Kidney tubule cell (primary cell): ENCODE measurements around the gene DROSHA.

ENCODE experiments used
- DNase-seq: peaks from one replicate; pipeline ENCODE4 v3.0.0-alpha.2; 2018; ENCODE audit warnings: low spot score

The DROSHA gene

DNA sequence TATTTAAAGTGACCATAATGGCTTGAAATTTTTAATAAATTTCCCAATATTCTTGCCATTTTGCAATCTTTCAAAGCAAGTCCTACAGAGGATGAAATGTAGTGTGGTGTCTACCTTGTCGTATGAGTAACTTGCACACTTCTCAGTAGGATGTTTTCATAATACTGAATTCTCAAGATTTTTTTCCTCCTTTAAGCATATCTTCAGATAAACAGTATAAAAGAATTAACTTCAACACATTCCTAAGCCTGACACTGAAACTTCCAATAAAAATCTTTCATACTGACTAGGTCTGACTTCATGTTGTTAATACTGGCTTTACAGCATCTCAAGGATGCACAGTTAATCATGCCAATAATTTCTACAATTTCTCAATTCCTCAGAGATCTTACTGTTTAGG lies 62.0 kb downstream of the DROSHA start:
- DNase-seq = no peak

DNA sequence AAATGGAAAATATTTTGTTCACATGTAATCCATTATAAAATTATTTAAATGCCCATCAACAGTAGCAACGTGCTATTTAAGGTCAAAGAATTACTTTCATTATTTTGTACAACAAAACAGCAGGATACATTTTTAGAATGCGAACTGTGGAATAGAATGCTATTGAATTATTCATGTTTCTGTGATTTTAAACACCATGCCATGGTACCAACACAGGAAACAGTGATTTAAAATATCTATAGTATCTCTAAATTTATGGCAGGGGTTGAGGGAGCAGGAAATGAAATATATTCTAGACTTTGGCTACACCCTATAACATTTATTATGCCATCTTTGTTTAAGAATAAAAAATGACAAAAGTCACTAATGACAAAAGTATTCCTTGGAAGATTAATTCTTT lies 62.4 kb downstream of the DROSHA start:
- no peak for DNase-seq

DNA sequence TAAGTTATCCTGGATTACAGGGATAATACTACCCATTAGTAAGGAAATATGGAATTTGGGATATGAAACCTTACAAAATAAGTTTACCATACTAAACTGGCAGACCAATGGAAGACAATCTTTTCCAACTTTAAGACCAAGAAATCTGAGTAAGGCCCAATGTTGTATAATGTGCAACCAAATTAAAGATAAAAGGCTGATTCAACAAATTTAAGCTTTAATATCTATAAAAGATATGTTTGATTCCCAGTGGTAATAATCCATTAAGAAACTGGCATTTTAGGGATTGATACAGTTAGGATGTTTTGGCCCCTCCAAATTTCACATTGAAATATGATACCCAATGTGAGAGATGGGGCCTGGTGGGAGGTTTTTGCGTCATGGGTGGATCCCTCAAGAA lies 66.6 kb downstream of the DROSHA start:
- DNase-seq = no peak

DNA sequence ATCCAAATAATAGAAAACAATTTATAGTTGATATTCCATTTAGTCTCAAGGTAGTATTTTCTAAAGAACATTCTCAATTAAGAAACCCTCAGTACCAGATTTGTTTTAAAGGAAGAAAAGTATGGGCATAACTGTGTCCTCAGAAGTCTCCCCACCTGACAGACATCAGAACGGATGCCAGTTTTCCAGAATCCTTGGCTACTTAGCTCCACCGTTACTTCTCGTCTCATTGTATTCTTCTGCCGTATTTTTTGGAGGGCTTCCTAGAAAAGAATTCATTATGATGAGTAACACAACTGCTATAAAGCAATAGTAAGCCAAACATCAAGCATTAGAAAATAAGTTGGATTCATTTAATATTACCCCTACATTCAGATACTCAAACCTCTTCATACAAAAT lies 67.8 kb downstream of the DROSHA start:
- no peak for DNase-seq

DNA sequence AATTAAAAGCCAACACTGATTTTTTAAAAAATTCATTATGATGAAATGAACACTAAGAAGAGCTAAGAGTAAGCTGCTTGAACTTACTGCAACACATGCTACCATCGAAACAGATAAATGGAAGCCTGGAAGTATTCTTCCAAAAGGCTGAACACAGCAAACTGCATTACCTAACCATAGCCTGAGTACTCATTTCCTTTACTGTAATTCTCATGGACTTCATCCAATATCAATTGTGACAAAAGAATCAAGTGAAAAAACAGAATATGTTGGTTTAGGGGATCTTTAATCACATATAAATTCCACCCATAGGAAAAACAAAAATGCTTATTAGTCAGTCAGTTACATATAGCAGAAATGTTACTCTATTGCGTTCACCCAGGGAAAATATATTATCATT lies 68.5 kb downstream of the DROSHA start:
- no peak for DNase-seq

DNA sequence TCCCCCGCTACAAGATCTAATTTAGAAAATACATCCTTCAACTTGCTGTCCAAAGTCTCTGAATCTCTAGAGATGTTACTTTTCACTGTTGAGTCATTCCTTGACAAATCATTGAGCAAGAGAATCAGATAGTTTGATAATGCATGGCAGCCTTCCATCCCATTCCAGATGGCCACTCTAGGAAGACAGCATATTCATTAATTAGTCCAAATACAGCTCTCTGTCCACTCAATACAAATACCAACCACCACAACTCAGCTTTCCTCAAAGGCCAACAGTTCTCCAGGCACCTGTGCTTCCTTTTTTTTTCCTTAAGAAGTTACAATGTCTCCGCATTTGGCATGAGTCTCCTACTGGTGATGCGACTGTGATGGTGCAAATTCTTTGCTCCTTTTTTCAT lies 72.3 kb downstream of the DROSHA start:
- no peak for DNase-seq

DNA sequence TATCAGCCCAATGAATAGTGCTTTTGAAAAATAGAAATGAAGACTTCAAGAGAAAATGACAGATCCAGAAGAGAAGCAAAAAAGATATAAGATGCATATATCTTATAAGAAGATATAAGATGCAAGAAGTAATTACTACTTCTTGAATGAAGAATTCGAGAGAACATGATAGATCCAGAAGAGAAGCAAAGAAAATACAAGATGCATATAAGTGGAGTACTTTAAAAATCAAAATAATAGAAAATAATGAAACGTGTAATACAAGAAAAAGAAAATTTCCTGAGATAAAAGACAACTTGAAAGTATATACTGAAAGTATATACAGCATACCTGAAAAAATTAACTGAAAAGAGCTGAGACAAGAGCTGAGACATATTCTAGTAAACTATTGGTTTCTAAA lies 76.7 kb downstream of the DROSHA start:
- no peak for DNase-seq

DNA sequence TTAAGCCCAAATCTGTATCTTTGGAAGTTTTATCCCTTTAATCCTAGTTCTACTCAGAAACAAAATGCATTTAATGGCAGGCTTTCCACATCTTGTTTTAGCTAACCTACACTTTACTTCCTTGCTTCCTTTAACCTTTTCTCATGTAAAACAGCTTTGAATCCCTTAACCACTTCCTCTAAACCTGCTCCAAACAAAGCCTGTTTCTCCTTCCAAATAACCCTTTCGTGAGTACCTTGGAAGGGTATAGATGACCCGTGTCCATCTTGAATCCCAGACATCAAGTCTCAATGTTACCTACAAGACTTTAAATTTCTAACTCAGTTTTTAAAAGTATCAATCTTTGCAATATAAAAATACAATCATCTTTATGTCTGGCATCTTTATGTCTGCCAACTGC lies 78.4 kb downstream of the DROSHA start:
- DNase-seq = no peak

DNA sequence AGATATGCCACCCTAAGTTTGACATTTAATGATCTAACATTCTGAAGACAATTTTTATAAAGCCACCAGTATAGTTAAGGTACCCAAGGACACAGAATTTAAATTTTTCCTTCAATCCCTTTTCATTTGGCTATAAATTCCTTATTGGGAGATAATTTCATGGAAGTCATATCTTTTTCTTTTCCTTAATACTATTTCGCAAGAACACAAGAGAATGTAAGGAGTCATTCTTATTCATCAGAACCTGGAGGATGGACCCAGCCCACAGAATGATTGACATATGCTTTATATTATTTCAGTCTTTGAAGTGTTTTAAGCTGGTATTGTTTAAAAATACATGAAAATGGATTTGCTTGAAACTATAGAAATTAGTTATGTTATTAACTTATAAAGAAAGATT lies 79.6 kb downstream of the DROSHA start:
- no peak for DNase-seq

DNA sequence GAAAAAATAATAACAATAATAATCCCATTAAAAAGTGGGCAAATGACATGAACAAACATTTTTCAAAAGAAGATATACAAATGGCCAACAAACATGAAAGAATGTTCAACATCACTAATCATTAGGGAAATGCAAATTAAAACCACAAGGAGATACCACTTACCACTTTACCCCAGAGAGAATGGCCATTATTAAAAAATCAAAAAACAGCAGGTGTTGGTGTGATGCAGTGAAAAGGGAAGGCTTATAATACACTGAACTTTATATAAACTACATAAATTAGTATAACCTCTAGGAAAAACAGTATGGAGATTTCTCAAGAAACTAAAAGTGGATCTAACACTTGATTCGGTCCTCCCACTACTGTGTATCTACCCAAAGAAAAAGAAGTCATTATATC lies 81.9 kb downstream of the DROSHA start:
- no peak for DNase-seq

DNA sequence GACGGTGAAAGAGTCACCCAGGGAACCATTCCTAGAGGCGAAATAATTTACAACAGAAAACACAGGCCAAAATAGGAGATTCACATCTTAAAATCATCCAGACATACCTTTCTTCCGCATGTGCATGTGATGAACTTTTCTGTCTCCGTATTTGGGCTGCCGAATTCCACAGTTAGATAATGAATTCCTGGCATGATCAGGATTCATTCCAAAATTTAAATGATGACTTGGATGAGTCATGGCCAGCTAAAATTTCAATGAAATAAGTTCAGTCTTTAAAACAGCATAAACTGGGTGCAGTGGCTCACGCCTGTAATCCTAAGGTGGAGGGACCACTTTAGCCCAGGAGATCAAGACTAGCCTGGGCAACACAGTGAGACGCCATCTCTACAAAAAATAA lies 82.7 kb downstream of the DROSHA start:
- no peak for DNase-seq

DNA sequence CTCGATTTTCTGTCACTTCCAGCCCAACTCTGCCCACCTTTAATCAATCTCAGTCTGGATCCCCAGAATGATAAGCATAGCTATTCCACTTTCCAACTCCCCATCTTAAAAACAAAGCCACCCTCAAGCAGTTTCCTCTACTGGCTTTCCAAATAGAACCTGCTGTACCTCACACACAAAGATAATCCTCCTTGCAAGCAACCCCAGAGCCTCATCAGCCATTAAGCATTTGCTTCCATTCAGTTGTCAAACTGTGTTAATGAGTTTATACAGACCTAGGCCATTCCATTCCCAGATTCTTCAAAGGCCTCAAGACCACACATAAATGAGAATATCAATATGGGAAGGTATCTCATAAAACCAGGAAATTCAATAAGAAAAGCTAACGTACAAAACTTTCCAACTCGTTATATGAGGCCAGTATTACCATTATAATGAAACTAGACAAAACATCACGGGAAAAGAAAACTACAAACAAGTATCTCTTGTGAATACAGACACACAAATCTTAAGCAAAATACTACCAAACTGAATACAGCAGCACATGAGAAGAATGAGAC lies 86.8 kb downstream of the DROSHA start:
- DNase-seq = no peak

DNA sequence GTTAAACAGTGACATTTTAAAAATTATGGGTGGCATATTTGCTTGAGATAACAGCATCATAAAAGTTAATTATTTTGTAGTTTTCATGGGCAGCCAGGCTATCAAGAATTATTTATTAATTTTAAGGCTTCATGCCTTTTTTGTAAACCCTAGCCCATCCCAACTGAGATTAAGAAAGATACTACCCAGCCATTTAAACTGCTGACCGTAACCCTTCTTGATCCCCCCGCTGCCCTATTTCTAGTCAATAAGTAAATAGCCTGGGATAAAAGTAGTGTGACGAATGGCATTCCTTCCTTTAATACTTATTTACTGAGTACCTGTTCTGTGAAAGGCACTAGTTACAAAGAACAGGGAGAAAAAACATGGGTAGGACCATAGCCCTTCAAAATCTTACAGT lies 88.3 kb downstream of the DROSHA start:
- no peak for DNase-seq

DNA sequence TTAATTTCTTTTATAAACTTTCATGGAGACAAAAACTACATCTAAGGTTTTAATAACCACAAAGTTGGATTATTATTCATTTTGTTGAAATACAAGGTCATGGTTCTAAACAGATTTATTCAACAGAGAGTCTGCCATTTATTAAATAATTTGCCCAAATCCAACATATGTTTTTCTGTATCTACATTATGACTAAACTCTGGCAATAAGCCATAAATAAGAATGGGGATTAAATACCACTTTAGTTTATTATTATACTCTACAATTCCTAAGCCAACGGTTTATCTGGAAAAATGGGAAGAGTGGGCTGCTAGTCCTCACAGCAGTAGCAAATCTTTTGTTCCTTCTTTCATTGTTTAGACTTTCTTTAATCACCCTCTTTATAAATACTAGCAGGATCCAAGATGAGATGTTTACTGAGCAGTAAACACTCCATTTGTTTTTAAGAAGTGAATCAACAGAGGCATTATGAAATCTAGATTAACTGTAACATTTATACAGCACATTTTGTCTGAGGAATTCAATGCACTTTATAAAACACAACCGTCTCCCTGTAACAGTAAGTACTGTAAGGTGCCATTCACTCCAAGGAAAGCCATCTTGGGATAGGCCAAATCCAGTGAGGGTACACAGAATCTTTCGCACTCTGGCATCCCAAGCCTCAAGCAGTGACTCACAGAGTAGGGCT lies 89.7 kb downstream of the DROSHA start:
- DNase-seq = no peak

DNA sequence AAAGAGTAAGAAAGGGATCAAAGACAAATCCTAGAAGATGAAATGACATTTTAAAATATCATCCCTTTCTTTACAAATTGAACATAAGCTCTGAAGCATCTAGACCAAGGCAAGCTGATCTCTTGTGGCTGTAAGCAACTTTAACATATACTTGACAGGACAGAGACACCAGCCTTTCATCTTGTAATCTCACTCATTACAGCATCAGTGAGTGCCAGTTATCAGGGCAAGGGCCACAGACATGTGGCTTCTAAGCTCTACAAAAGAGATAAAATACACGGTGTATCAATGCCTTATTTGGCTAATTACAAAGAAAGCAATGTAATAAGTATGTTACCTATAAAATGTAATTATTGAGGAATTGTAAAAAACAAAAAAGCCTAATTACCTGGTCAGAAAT lies 95.0 kb downstream of the DROSHA start:
- DNase-seq = no peak

DNA sequence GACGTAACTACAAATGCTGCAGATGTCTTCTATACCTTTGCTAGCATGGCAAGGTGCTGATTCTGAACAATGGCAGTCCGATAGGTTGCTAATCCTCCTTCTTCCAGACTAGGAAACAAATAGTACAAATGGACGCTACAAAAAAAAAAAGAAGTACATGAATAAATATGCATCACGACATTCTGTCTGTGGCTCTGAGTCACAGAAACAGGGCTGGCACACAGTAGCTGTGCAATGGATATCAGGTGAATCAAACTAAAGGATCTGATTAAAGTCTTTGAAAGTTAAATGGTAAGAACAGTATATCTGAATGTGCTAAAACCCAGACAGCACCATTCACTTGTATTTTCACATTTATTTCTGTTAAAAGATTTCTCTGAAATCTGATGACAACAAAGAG lies 96.2 kb downstream of the DROSHA start:
- DNase-seq = peak; percentile 41

DNA sequence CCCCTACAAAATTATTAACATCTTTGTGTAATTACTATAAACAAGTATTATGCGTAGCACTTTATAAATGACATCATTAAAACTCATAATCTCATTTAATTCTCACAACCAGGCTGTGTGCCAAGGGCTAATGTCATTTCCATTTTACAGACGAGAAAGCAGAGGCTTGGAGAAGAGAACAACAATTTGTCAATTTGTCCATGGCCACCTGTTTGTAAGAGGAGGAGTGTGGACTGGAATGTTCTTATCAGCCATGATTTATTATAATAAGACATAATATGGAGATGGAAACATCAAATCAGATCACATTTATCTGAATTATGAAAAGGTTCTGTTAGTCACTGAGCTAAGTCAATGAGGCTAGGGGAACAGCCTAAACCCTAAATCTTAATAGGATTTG lies 97.0 kb downstream of the DROSHA start:
- DNase-seq = no peak

DNA sequence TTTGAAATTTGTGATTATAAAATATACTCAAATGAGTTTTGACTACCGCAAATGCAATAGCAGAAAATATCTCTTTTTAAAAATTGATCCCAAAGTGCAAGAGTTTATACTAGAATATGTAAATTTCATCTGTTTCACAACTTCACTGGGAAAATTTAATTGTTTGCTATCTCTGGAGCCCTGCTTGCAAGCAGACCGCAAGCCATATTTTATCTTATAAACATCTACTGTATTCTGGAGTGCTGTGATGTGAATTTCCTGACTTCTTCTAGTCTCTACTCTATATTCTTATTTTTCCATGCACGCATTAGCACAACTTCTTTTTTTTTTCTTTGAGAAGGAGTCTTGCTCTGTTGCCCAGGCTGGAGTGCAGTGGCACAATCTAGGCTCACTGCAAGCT lies 98.7 kb downstream of the DROSHA start:
- DNase-seq = no peak

DNA sequence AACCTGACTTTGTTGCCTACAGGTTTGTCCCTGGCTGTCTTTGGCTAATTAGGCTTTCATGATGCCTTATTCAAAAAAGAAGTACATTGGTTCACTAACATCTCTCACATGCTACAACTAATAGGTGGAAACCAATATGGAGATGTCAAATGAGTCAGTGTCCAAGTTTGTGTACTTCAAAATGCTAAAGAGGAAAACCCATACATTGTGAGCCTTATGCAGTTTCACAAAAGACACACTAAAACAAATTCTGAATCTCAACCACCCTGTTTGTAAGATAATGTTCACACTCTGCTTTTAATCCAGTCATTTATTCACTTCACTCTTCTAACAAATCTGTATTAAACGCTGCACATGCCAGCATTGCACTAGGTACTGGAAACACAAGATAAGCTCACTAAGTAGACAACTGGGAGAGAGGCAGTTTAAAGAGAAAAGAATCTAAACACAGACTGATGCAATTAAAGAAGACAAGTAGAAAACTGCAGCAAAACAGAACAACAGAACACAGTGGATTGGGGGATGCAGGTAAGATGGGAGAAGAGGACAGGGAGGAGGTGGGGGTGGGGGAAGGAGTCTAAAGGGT lies 104.1 kb downstream of the DROSHA start:
- DNase-seq = no peak

DNA sequence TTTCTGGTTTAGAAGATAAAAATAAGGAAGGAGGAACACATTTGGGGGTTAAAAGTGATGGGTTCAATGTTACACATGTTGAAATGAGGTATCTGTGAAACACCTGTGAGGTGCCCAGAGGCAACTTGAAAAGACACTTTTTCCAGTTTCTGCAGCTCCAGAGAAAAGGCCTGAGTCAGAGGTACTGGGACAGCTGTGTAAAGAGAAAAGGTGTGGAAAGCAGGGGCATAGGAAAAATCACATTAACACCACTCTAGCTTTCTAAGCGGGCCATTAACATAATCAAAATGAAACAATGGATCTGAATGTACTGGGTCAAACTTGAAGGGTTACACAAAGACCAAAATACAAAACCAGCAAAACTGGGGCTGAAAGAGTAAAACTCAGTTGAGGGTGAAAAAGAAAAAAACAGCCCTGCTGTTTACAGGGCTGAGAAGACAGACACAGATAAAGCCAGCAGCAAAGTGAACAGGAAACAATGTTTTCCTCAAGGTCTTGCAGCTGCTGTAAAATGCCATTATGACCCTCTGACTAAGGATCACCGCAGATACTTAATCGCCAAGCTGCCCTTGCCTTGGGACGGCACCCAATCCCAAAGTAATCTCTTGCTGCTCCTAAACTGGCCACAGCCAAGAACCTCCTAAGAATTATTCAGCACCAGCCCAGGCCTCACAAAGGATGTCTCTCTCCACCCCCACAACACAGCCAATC lies 104.7 kb downstream of the DROSHA start:
- DNase-seq = no peak

DNA sequence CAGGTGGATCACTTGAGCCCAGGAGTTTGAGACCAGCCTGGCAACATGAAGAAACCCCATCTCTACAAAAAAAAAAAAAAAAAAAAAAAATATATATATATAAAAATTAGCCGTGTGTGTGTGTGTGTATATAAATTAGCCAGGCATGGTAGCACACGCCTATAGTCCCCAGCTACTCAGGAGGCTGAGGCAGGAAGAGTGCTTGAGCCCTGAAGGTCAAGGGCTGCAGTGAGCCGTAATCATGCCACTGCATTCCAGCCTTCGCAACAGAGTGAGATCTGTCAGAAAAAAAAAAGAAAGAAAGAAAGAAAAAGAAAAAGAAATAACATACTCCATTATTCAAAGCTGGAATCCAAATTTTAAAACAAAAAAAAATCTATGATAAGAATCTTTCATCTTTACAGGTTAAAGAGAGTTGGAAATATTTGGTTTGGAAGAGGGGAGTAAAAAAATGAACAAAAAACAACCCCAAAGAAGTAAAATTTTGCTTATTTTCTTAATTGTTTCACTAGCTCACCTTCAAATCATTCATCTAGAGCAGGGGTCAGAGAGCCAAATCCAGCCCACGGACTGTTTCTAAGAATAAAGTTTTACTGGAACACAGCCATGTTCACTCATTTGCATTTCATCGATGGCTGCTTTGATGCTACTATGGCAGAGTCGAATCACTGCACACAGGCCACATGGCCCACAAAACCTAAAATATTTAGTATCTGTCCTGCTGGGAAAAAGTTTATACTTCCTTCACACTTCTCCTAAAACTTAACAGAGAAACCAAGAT lies 109.9 kb downstream of the DROSHA start:
- no peak for DNase-seq

DNA sequence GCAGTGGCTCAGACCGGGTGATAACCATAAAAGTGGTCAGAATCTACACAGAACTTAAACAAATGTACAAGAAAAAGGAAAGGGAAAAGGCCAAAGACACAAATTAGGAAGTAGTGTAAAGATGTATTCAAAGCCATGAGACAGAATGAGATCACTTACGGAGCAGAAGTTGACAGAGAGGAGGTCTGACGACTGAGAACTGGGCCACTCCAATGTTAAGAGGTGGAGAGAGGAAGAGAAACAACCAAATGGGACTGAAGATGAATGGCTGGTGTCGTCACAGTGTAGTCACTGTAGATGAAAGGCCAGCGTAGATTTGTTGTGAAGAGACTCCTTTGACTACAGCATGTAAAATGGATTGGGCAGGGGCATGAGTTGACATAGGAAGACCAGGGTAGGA lies 114.4 kb downstream of the DROSHA start:
- no peak for DNase-seq

DNA sequence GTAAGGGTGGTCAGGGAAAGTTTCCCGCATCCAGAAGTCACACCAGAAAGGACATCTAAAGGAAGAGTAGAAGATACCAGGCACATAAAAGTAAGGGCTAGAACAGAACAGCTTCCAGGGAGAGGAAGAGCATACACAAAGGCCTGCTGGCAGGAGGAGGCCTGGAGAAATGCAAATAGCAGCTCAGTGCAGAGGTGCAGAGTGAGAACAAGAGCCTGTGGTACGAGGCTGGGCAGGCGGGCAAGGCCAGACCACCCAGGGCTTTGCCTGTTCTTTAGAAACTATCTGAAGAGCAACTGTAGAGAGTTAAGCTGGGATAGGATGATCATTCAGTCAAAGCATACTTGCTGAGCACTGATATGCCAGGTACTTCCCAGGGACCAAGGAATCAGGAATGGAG lies 115.3 kb downstream of the DROSHA start:
- DNase-seq = no peak
